ENCODE results near the gene ARHGAP19. TPM values are rescaled to one million over a fixed set of nuclear protein-coding genes. Genes with fewer than 3 reads are reported as not detected.

Gene ARHGAP19
- polyA plus RNA-seq, 1 donor from 2014 or later = 5.2 TPM

DNA sequence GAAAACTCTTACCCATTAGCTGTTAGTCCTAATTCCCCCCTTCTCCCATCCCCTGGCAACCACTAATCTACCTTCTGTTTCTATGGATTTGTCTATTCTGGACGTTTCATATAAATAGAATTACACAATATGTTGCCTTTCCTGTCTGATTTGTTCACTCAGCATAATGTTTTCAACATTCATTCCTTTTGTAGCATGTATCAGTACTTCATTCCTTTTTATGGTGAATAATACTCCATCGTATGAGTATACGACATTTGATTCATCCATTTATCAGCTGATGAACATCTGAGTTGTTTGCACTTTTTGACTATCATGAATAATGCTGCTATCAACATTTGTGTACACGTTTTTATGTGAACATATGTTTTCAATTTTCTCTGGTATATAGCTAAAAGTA, 22.2 kb upstream of the ARHGAP19 start:
- Histone ChIP-seq H3K9ac (ENCODE audit: low read length) (no peak overlapping the region), H3K4me2 (ENCODE audit: low read length) (no peak overlapping the region), H3K9me2 (ENCODE audit: insufficient read depth, low read length) (no peaks in the 10 kb centered on the region), H3K79me2 (replicated peaks; ENCODE audit: insufficient read depth, low read length) (no peaks in the 10 kb centered on the region), H3K36me3 (ENCODE audit: insufficient read depth, low read length) (no peaks in the 10 kb centered on the region), H3K4me3 (ENCODE audit: low read length) (no peak overlapping the region), H4K20me1 (ENCODE audit: insufficient read depth) (no peaks in the 10 kb centered on the region), H3K9me3 (ENCODE audit: low read length) (no peaks in the 10 kb centered on the region), H3K27ac (ENCODE audit: low read length) (no peak overlapping the region), H3K27me3 (ENCODE audit: insufficient read depth, low read depth, low read length) (no peaks in the 10 kb centered on the region), H3F3A (ENCODE audit: insufficient read depth, low read length, poor library complexity, severe bottlenecking) (no peaks in the 10 kb centered on the region), H2AFZ (ENCODE audit: low read depth, low read length) (no peak overlapping the region)
- TF ChIP-seq POLR2AphosphoS5 (IDR thresholded peaks at IDR 0.05) (no peak), REST (IDR thresholded peaks at IDR 0.05; ENCODE audit: borderline replicate concordance) (no peak), TAF1 (IDR thresholded peaks at IDR 0.05; ENCODE audit: low read depth) (no peak), MXI1 (conservative IDR thresholded peaks at IDR 0.05; ENCODE audit: poor library complexity, severe bottlenecking) (no peak), EZH2 (IDR thresholded peaks at IDR 0.05; ENCODE audit: borderline replicate concordance, insufficient read depth, low read length, poor library complexity, severe bottlenecking) (no peak), SMC3 (conservative IDR thresholded peaks at IDR 0.05; ENCODE audit: poor library complexity) (no peak), RAD21 (conservative IDR thresholded peaks at IDR 0.05) (no peak), EP300 (conservative IDR thresholded peaks at IDR 0.05; ENCODE audit: poor library complexity, severe bottlenecking) (no peak)
- TF ChIP-seq, protein P1, sequence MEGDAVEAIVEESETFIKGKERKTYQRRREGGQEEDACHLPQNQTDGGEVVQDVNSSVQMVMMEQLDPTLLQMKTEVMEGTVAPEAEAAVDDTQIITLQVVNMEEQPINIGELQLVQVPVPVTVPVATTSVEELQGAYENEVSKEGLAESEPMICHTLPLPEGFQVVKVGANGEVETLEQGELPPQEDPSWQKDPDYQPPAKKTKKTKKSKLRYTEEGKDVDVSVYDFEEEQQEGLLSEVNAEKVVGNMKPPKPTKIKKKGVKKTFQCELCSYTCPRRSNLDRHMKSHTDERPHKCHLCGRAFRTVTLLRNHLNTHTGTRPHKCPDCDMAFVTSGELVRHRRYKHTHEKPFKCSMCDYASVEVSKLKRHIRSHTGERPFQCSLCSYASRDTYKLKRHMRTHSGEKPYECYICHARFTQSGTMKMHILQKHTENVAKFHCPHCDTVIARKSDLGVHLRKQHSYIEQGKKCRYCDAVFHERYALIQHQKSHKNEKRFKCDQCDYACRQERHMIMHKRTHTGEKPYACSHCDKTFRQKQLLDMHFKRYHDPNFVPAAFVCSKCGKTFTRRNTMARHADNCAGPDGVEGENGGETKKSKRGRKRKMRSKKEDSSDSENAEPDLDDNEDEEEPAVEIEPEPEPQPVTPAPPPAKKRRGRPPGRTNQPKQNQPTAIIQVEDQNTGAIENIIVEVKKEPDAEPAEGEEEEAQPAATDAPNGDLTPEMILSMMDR (IDR thresholded peaks at IDR 0.05; ENCODE audit: poor library complexity, severe bottlenecking) = no peak

DNA sequence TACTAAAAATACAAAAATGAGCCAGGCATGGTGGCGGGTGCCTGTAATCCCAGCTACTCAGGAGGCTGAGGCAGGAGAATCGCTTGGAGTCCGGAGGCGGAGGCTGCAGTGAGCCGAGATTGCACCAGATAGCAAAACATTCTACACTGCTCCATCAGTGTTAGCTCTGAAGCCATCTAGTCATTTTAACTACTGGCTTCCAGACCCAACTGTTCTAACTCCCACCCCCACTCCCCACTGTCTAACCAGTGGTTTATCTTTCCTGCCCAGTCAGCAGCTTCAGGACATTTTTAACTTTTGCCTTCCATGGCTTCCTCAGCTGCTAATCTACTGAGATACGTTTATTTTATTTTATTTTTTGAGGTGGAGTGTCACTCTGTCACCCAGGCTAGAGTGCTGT, 20.5 kb upstream of the ARHGAP19 start:
- no peaks in the 10 kb centered on the region for H3K79me2 ChIP-seq (replicated peaks; ENCODE audit: insufficient read depth, low read length)
- H3K4me3 ChIP-seq (ENCODE audit: low read length) = no peak overlapping the region
- H3F3A ChIP-seq (ENCODE audit: insufficient read depth, low read length, poor library complexity, severe bottlenecking) = no peaks in the 10 kb centered on the region
- H3K9me2 ChIP-seq (ENCODE audit: insufficient read depth, low read length) = no peaks in the 10 kb centered on the region
- no peaks in the 10 kb centered on the region for H3K9me3 ChIP-seq (ENCODE audit: low read length)
- H3K36me3 ChIP-seq (ENCODE audit: insufficient read depth, low read length) = no peaks in the 10 kb centered on the region
- H3K9ac ChIP-seq (ENCODE audit: low read length) = no peak overlapping the region
- no peak for TF ChIP-seq EP300 (conservative IDR thresholded peaks at IDR 0.05; ENCODE audit: poor library complexity, severe bottlenecking)
- no peak for TF ChIP-seq POLR2AphosphoS5 (IDR thresholded peaks at IDR 0.05)
- no peak for TF ChIP-seq SMC3 (conservative IDR thresholded peaks at IDR 0.05; ENCODE audit: poor library complexity)
- no peak for TF ChIP-seq REST (IDR thresholded peaks at IDR 0.05; ENCODE audit: borderline replicate concordance)
- no peak for TF ChIP-seq RAD21 (conservative IDR thresholded peaks at IDR 0.05)
- no peak for TF ChIP-seq MXI1 (conservative IDR thresholded peaks at IDR 0.05; ENCODE audit: poor library complexity, severe bottlenecking)
- no peak for TF ChIP-seq TAF1 (IDR thresholded peaks at IDR 0.05; ENCODE audit: low read depth)
- TF ChIP-seq, protein P1 (IDR thresholded peaks at IDR 0.05; ENCODE audit: poor library complexity, severe bottlenecking) = no peak
- no peak for TF ChIP-seq EZH2 (IDR thresholded peaks at IDR 0.05; ENCODE audit: borderline replicate concordance, insufficient read depth, low read length, poor library complexity, severe bottlenecking)
- H2AFZ ChIP-seq (ENCODE audit: low read depth, low read length) = no peak overlapping the region
- H4K20me1 ChIP-seq (ENCODE audit: insufficient read depth) = no peaks in the 10 kb centered on the region
- H3K4me2 ChIP-seq (ENCODE audit: low read length) = no peak overlapping the region
- H3K27ac ChIP-seq (ENCODE audit: low read length) = no peak overlapping the region
- no peaks in the 10 kb centered on the region for H3K27me3 ChIP-seq (ENCODE audit: insufficient read depth, low read depth, low read length)

All from neural cell (in vitro differentiated cells).